Ishikawa (cell line): Measurements from ENCODE around the gene TCHHL1.

Experiments used
- CEBPB ChIP-seq: IDR thresholded peaks from 2 replicates; pipeline ENCODE4 v1.6.1; 2012
- CREB1 ChIP-seq: IDR thresholded peaks from 2 replicates; pipeline ENCODE4 v1.6.1; 2012; ENCODE audit warnings: low read depth
- EGR1 ChIP-seq: IDR thresholded peaks from 2 replicates; pipeline ENCODE4 v1.6.1; 2012
- EP300 ChIP-seq: IDR thresholded peaks from 2 replicates; pipeline ENCODE4 v1.6.1; 2012; ENCODE audit warnings: borderline replicate concordance
- FOXM1 ChIP-seq: IDR thresholded peaks from 2 replicates; pipeline ENCODE4 v1.6.1; 2012; ENCODE audit warnings: low read depth, borderline replicate concordance
- MAX ChIP-seq: IDR thresholded peaks from 2 replicates; pipeline ENCODE4 v1.6.1; 2012
- NFIC ChIP-seq: IDR thresholded peaks from 2 replicates; pipeline ENCODE4 v1.6.1; 2012
- RAD21 ChIP-seq: IDR thresholded peaks from 2 replicates; pipeline ENCODE4 v1.6.1; 2012; ENCODE audit warnings: low read depth
- REST ChIP-seq: IDR thresholded peaks from 2 replicates; pipeline ENCODE4 v1.6.1; 2012; ENCODE audit warnings: low read depth, mild to moderate bottlenecking
- TAF1 ChIP-seq: IDR thresholded peaks from 2 replicates; pipeline ENCODE4 v1.6.1; 2012; ENCODE audit warnings: low read depth, mild to moderate bottlenecking
- TCF12 ChIP-seq: IDR thresholded peaks from 2 replicates; pipeline ENCODE4 v1.6.1; 2012; ENCODE audit warnings: low read depth
- TEAD4 ChIP-seq: IDR thresholded peaks from 2 replicates; pipeline ENCODE4 v1.6.1; 2012
- USF1 ChIP-seq: IDR thresholded peaks from 2 replicates; pipeline ENCODE4 v1.6.1; 2012
- YY1 ChIP-seq: IDR thresholded peaks from 2 replicates; pipeline ENCODE4 v1.6.1; 2012; ENCODE audit warnings: low read depth
- ZBTB7A ChIP-seq: IDR thresholded peaks from 2 replicates; pipeline ENCODE4 v1.6.1; 2012; ENCODE audit warnings: low read depth

The TCHHL1 gene

GRCh38 chr1:152089014-152089674 lies at the start of gene TCHHL1:
TSS of gene TCHHL1 (minus strand) at chr1:152089064. CDS start at chr1:152088143, 921 bp downstream.
- no peak for TF ChIP-seq CEBPB

- TF ChIP-seq MAX: no peak
- no peak for TF ChIP-seq RAD21
- TF ChIP-seq USF1: no peak
Measured at GRCh38 chr1:152137215-152137614, 48.4 kb upstream of the TCHHL1 start.

- TF ChIP-seq EP300 (no peak), MAX (no peak), TEAD4 (no peak), CEBPB (no peak), USF1 (no peak), TCF12 (no peak), REST (no peak), TAF1 (no peak)
Measured at GRCh38 chr1:152130186-152130585, 41.3 kb upstream of the TCHHL1 start.

- TF ChIP-seq EGR1 (no peak), EP300 (no peak), CREB1 (no peak), USF1 (no peak), TAF1 (no peak), MAX (no peak), NFIC (no peak), ZBTB7A (no peak), RAD21 (no peak), CEBPB (no peak), TCF12 (no peak), FOXM1 (no peak), YY1 (no peak), TEAD4 (no peak), REST (no peak)
Measured at GRCh38 chr1:152127673-152128072, 38.8 kb upstream of the TCHHL1 start.

GRCh38 chr1:152125834-152126443 lies 37.1 kb upstream of the TCHHL1 start:
- TF ChIP-seq REST: no peak
- TF ChIP-seq EP300: no peak
- no peak for TF ChIP-seq FOXM1
- TF ChIP-seq TEAD4: no peak
- TF ChIP-seq TAF1: no peak
- no peak for TF ChIP-seq CREB1
- TF ChIP-seq MAX: no peak
- TF ChIP-seq RAD21: no peak
- TF ChIP-seq EGR1: no peak
- no peak for TF ChIP-seq CEBPB
- TF ChIP-seq YY1: no peak
- no peak for TF ChIP-seq USF1
- TF ChIP-seq TCF12: no peak
- TF ChIP-seq ZBTB7A: no peak
- no peak for TF ChIP-seq NFIC
